ENCODE measurements around the gene TMEM253.
A peak's percentile ranks its signal among the peaks of the same experiment; 100 is the strongest.

TMEM253 gene

GRCh38 chr14:21106176-21106497 lies 5.3 kb downstream of the TMEM253 start:
- DNase-seq: no peak

- DNase-seq: peak; percentile 53
These were observed 5.8 kb downstream of the TMEM253 start for GRCh38 chr14:21106498-21107282.

GRCh38 chr14:21107283-21107800 lies 6.5 kb downstream of the TMEM253 start:
- DNase-seq: no peak

GRCh38 chr14:21108791-21109190 lies 7.9 kb downstream of the TMEM253 start:
- no peak for DNase-seq

GRCh38 chr14:21109377-21110138 lies 8.7 kb downstream of the TMEM253 start:
- no peak for DNase-seq

GRCh38 chr14:21112255-21112654 lies 11.4 kb downstream of the TMEM253 start:
- DNase-seq: no peak

- DNase-seq: no peak
These were observed 12.5 kb downstream of the TMEM253 start for GRCh38 chr14:21113369-21113768.

- no peak for DNase-seq
These were observed 18.1 kb downstream of the TMEM253 start for GRCh38 chr14:21118933-21119332.

- DNase-seq: no peak
These were observed 19.8 kb downstream of the TMEM253 start for GRCh38 chr14:21120686-21121085.

GRCh38 chr14:21121122-21121521 lies 20.3 kb downstream of the TMEM253 start:
- no peak for DNase-seq

GRCh38 chr14:21123429-21123828 lies 22.6 kb downstream of the TMEM253 start:
- DNase-seq: no peak

- DNase-seq: no peak
These were observed 33.0 kb downstream of the TMEM253 start for GRCh38 chr14:21133901-21134300.

- DNase-seq: no peak
These were observed 35.2 kb downstream of the TMEM253 start for GRCh38 chr14:21136024-21136423.

- no peak for DNase-seq
These were observed 41.5 kb downstream of the TMEM253 start for GRCh38 chr14:21142357-21142756.

- DNase-seq: no peak
These were observed 44.6 kb downstream of the TMEM253 start for GRCh38 chr14:21145437-21145836.

- no peak for DNase-seq
These were observed 48.9 kb downstream of the TMEM253 start for GRCh38 chr14:21149641-21150367.

Data from amniotic stem cell (primary cell).